SK-N-SH (cell line): Measurements from ENCODE around the gene ANKH. TPM values are rescaled to one million over a fixed set of nuclear protein-coding genes. Genes with fewer than 3 reads are reported as not detected.

Experiments
- CTCF ChIA-PET: fragments of 300-600, 350-600 bp; formaldehyde crosslinking; extraction: SDS; loops from one replicate; lab custom pipeline; 2021; lab: Yijun Ruan, JAX
- POLR2A ChIA-PET: fragments of 350-600 bp; sonication (Branson Sonifier 250); formaldehyde crosslinking; extraction: SDS; loops from one replicate; lab custom pipeline; 2020; ENCODE audit warnings: antibody characterized with exemption, inconsistent platforms; lab: Yijun Ruan, JAX
- DNase-seq: peaks from one replicate; pipeline ENCODE4 v3.0.0; 2012
- H2AFZ ChIP-seq: fragments of 200-600 bp; sonication (generic); 2 replicates; pipeline ENCODE4 v1.8.1; 2016; ENCODE audit warnings: antibody characterized with exemption, mild to moderate bottlenecking, low read depth
- H3F3A ChIP-seq: fragments of 200-600 bp; sonication (generic); replicated peaks from 2 replicates; pipeline ENCODE3; 2016; ENCODE audit warnings: antibody characterized with exemption, mild to moderate bottlenecking; ENCODE audit not compliant: insufficient read depth
- H3K27ac ChIP-seq, 2 experiments: fragments of 200-500 bp in 1 of 2; fragments of 200-600 bp in 1 of 2; sonication (Bioruptor generic) in 1 of 2; sonication (generic), shearing (Covaris generic) in 1 of 2; 2 replicates each; pipeline versions ENCODE4 v1.5.1 to v1.6.1; 2014 to 2016; ENCODE audit warnings: low read depth in 2 of 2, inconsistent platforms in 1 of 2, low read length in 1 of 2, mild to moderate bottlenecking in 1 of 2, mixed read lengths in 1 of 2
- H3K27me3 ChIP-seq: fragments of 200-600 bp; sonication (generic), shearing (Covaris generic); 2 replicates; pipeline ENCODE4 v1.6.1; 2016; ENCODE audit warnings: mixed run types; ENCODE audit not compliant: insufficient read depth
- H3K36me3 ChIP-seq, 2 experiments: fragments of 200-500 bp in 1 of 2; fragments of 200-600 bp in 1 of 2; sonication (Bioruptor generic) in 1 of 2; sonication (generic) in 1 of 2; replicated peaks in 1 of 2; 2 replicates each; pipeline versions ENCODE3 to v1.5.1; 2014 to 2016; ENCODE audit warnings: low read length in 1 of 2, mild to moderate bottlenecking in 1 of 2; ENCODE audit not compliant: insufficient read depth in 2 of 2, control insufficient read depth in 1 of 2
- H3K4me1 ChIP-seq, 2 experiments: fragments of 200-500 bp in 1 of 2; fragments of 200-600 bp in 1 of 2; sonication (Bioruptor generic) in 1 of 2; sonication (generic), shearing (Covaris generic) in 1 of 2; 2 replicates each; pipeline versions ENCODE4 v1.5.1 to v1.6.1; 2014 to 2016; ENCODE audit warnings: low read depth in 1 of 2, low read length in 1 of 2, mixed run types in 1 of 2; ENCODE audit not compliant: insufficient read depth in 2 of 2, control insufficient read depth in 1 of 2
- H3K4me2 ChIP-seq: fragments of 200-600 bp; sonication (generic), shearing (Covaris generic); 2 replicates; pipeline ENCODE4 v1.6.1; 2017; ENCODE audit warnings: mixed run types
- H3K4me3 ChIP-seq, 2 experiments: fragments of 200-500 bp in 1 of 2; fragments of 200-600 bp in 1 of 2; sonication (Bioruptor generic) in 1 of 2; sonication (generic), shearing (Covaris generic) in 1 of 2; 2 replicates each; pipeline versions ENCODE4 v1.5.1 to v1.8.1; 2014 to 2016; ENCODE audit warnings: low read depth in 2 of 2, inconsistent platforms in 1 of 2, low read length in 1 of 2, mild to moderate bottlenecking in 1 of 2, mixed read lengths in 1 of 2, moderate library complexity in 1 of 2
- H3K79me2 ChIP-seq: fragments of 200-600 bp; sonication (generic); 2 replicates; pipeline ENCODE4 v1.8.1; 2017; ENCODE audit warnings: mild to moderate bottlenecking; ENCODE audit not compliant: insufficient read depth
- H3K9ac ChIP-seq: fragments of 200-600 bp; sonication (generic); 2 replicates; pipeline ENCODE4 v1.6.1; 2017; ENCODE audit warnings: mixed run types
- H3K9me2 ChIP-seq: fragments of 200-600 bp; sonication (generic); 2 replicates; pipeline ENCODE4 v1.6.1; 2017; ENCODE audit warnings: mixed run types
- H3K9me3 ChIP-seq: fragments of 200-600 bp; sonication (generic); 2 replicates; pipeline ENCODE4 v1.6.1; 2017; ENCODE audit warnings: mixed run types, mild to moderate bottlenecking, moderate library complexity
- H4K20me1 ChIP-seq: fragments of 200-600 bp; sonication (generic); 2 replicates; pipeline ENCODE4 v1.6.1; 2017; ENCODE audit warnings: mild to moderate bottlenecking, mixed run types; ENCODE audit not compliant: insufficient read depth
- CHD2 ChIP-seq: fragments of 150-350 bp; IDR thresholded peaks from 2 replicates; pipeline ENCODE4 v1.6.1; 2018; ENCODE audit warnings: low read length; ENCODE audit not compliant: partially characterized antibody
- ELF1 ChIP-seq: IDR thresholded peaks from 2 replicates; pipeline ENCODE4 v1.4.0; 2012
- EP300 ChIP-seq, 2 experiments: IDR thresholded peaks; 2 replicates each; pipeline versions ENCODE4 v1.4.0 to v1.6.1; 2012; ENCODE audit warnings: borderline replicate concordance in 1 of 2, low read depth in 1 of 2, low read length in 1 of 2
- FOXJ3 ChIP-seq: sonication (generic); formaldehyde crosslinking; IDR thresholded peaks from 2 replicates; pipeline ENCODE4 v1.5.1; 2020; ENCODE audit warnings: mild to moderate bottlenecking, missing genetic modification reagents
- GABPA ChIP-seq: IDR thresholded peaks from 2 replicates; pipeline ENCODE4 v1.4.0; 2012; ENCODE audit warnings: low read depth, mild to moderate bottlenecking
- IRF3 ChIP-seq: fragments of 150-350 bp; IDR thresholded peaks from 2 replicates; pipeline ENCODE4 v1.6.1; 2016; ENCODE audit warnings: mild to moderate bottlenecking, low read depth, low read length
- JUND ChIP-seq: IDR thresholded peaks from 2 replicates; pipeline ENCODE4 v1.4.0; 2012
- MEF2A ChIP-seq: IDR thresholded peaks from 2 replicates; pipeline ENCODE4 v1.4.0; 2012; ENCODE audit warnings: low read depth, borderline replicate concordance
- MXI1 ChIP-seq: IDR thresholded peaks from 2 replicates; pipeline ENCODE4 v1.6.1; 2012; ENCODE audit warnings: mild to moderate bottlenecking, low read depth, low read length, improper control_type of control experiment
- NFIC ChIP-seq: IDR thresholded peaks from 2 replicates; pipeline ENCODE4 v1.4.0; 2012; ENCODE audit warnings: borderline replicate concordance
- NRF1 ChIP-seq: IDR thresholded peaks from 2 replicates; pipeline ENCODE4 v1.6.1; 2012; ENCODE audit warnings: low read depth, mild to moderate bottlenecking, low read length
- RFX5 ChIP-seq: IDR thresholded peaks from 2 replicates; pipeline ENCODE4 v1.6.1; 2012; ENCODE audit warnings: mild to moderate bottlenecking, improper control_type of control experiment, low read length
- RXRA ChIP-seq: IDR thresholded peaks from 2 replicates; pipeline ENCODE4 v1.4.0; 2012; ENCODE audit warnings: low read depth, mild to moderate bottlenecking, borderline replicate concordance
- SIN3A ChIP-seq: IDR thresholded peaks from 2 replicates; pipeline ENCODE4 v1.6.1; 2012; ENCODE audit warnings: low read depth, mild to moderate bottlenecking, low read length, moderate library complexity, borderline replicate concordance
- TAF1 ChIP-seq: IDR thresholded peaks from 2 replicates; pipeline ENCODE4 v1.6.1; 2012; ENCODE audit warnings: low read depth, mild to moderate bottlenecking, low read length, moderate library complexity, borderline replicate concordance
- TEAD4 ChIP-seq: IDR thresholded peaks from 2 replicates; pipeline ENCODE4 v1.4.0; 2012; ENCODE audit warnings: mild to moderate bottlenecking, borderline replicate concordance; ENCODE audit not compliant: insufficient read depth
- USF1 ChIP-seq: IDR thresholded peaks from 2 replicates; pipeline ENCODE4 v1.4.0; 2012; ENCODE audit warnings: low read depth, borderline replicate concordance
- USF2 ChIP-seq: fragments of 150-350 bp; IDR thresholded peaks from 2 replicates; pipeline ENCODE4 v1.6.1; 2017; ENCODE audit warnings: antibody characterized with exemption, low read length, low read depth, borderline replicate concordance
- YY1 ChIP-seq: IDR thresholded peaks from 2 replicates; pipeline ENCODE4 v1.4.0; 2012; ENCODE audit warnings: low read depth, mild to moderate bottlenecking
- ZBTB33 ChIP-seq: IDR thresholded peaks from 2 replicates; pipeline ENCODE4 v1.4.0; 2012; ENCODE audit warnings: low read depth, borderline replicate concordance
- WGBS: methylation state at CpG from one replicate; pipeline ENCODE4 v1.1.6; 2017; ENCODE audit warnings: low lambda C conversion rate; 5-methylcytosine and 5-hydroxymethylcytosine counted together
- polyA plus RNA-seq, 3 experiments: library from polyadenylated mRNA; depleted of rRNA; stranded (reverse); fragments of >200 nt; gene quantifications; 2 replicates each; pipeline ENCODE4 v1.2.3, GENCODE V29; 2012

The ANKH gene
- polyA plus RNA-seq, 1 of the 3 experiments (the other 2 are of a cell fraction): 22.0 TPM

GRCh38 chr5:14712131-14712530 is 159.4 kb downstream of the ANKH start:
- DNase-seq: no peak
- H3K79me2 ChIP-seq: no peaks in the 10 kb centered on the region
- POLR2A ChIA-PET: no interaction called here
- H4K20me1 ChIP-seq: no peaks in the 10 kb centered on the region
- WGBS: 94% methylated on average over 11 of the region's 11 CpGs
- H3K9me3 ChIP-seq: no peaks in the 10 kb centered on the region
- no peak overlapping the region for H3K4me2 ChIP-seq
- CTCF ChIA-PET: interaction anchor here (1.0 to 1.7 kb wide), 3 partner anchors 9 to 27 kb away, joined by 3 to 7 read pairs (median 3); no protein-coding TSS in a partner anchor
- no peak overlapping the region for H3K9ac ChIP-seq
- no peak overlapping the region for H2AFZ ChIP-seq
- H3K9me2 ChIP-seq: no peaks in the 10 kb centered on the region
- no peak for TF ChIP-seq NRF1
- TF ChIP-seq NFIC: no peak
- no peak for TF ChIP-seq ZBTB33
- no peak for TF ChIP-seq RXRA
- no peak for TF ChIP-seq TEAD4
- TF ChIP-seq EP300 (IDR thresholded peaks at IDR 0.05; ENCODE audit: borderline replicate concordance in 1 of 2, low read depth in 1 of 2, low read length in 1 of 2): no peak
- no peak for TF ChIP-seq MXI1
- TF ChIP-seq RFX5: no peak
- TF ChIP-seq USF1: no peak
- H3K27ac ChIP-seq: no peak overlapping the region
- no peak overlapping the region for H3K4me3 ChIP-seq
- H3K27me3 ChIP-seq: no peaks in the 10 kb centered on the region
- H3K36me3 ChIP-seq: peaks cover 42 to 58% of the 10 kb centered on the region in 2 experiments
- peaks cover 10% of the 10 kb centered on the region for H3F3A ChIP-seq
- peaks cover 8 to 11% of the 10 kb centered on the region in 2 experiments; a peak in 2 of 4 replicates for H3K4me1 ChIP-seq

- no peak overlapping the region for H3K4me3 ChIP-seq
- H3K4me2 ChIP-seq: no peak overlapping the region
- ChIA-PET POLR2A (no interaction called here), CTCF (interaction anchor here (1.2 to 3.2 kb wide), 2 partner anchors 17 to 25 kb away, joined by 4 to 14 read pairs; no protein-coding TSS in a partner anchor)
- no peak overlapping the region for H2AFZ ChIP-seq
- H3K27ac ChIP-seq: no peak overlapping the region
- WGBS: 92% methylated on average over 28 of the region's 28 CpGs
- H3K9me3 ChIP-seq: no peaks in the 10 kb centered on the region
- H3K79me2 ChIP-seq: no peaks in the 10 kb centered on the region
- H4K20me1 ChIP-seq: no peaks in the 10 kb centered on the region
- no peak for DNase-seq
- peaks cover 17 to 22% of the 10 kb centered on the region in 2 experiments; a peak in 3 of 4 replicates for H3K4me1 ChIP-seq
- peaks cover 22% of the 10 kb centered on the region for H3F3A ChIP-seq
- H3K9me2 ChIP-seq: no peaks in the 10 kb centered on the region
- no peaks in the 10 kb centered on the region for H3K27me3 ChIP-seq
- H3K36me3 ChIP-seq: peaks cover 39 to 59% of the 10 kb centered on the region in 2 experiments
- no peak overlapping the region for H3K9ac ChIP-seq
- TF ChIP-seq USF2 (no peak), EP300 (IDR thresholded peaks at IDR 0.05; ENCODE audit: borderline replicate concordance in 1 of 2, low read depth in 1 of 2, low read length in 1 of 2) (no peak), TEAD4 (no peak), ELF1 (no peak), TAF1 (no peak), NFIC (no peak), MEF2A (no peak), YY1 (no peak), GABPA (no peak), SIN3A (no peak), RFX5 (no peak), IRF3 (no peak), JUND (no peak), CHD2 (no peak), FOXJ3 (CRISPR knock-in tag) (no peak), USF1 (no peak)
Measured at GRCh38 chr5:14710313-14710994, 161.1 kb downstream of the ANKH start.
